T-helper 1 cell treated with Interleukin-12 subunit alpha and Interleukin-12 subunit beta and Interleukin-4 antibody, amounts not matched to agents 30 μg/mL and 1 μg/mL, for 36 hours (primary cell): Measurements from ENCODE around the gene SPATC1L.

Experiments used
- H3K27ac Mint-ChIP-seq: one replicate; pipeline ENCODE4 v1.8.0; 2021; ENCODE audit warnings: mild to moderate bottlenecking, mixed read lengths
- H3K27me3 Mint-ChIP-seq: one replicate; pipeline ENCODE4 v1.8.0; 2021; ENCODE audit warnings: low read depth, mixed read lengths
- H3K36me3 Mint-ChIP-seq: one replicate; pipeline ENCODE4 v1.8.0; 2021; ENCODE audit warnings: low read depth, mixed read lengths
- H3K4me1 Mint-ChIP-seq: one replicate; pipeline ENCODE4 v1.8.0; 2021; ENCODE audit warnings: low read depth, mixed read lengths
- H3K4me3 Mint-ChIP-seq: one replicate; pipeline ENCODE4 v1.8.0; 2021; ENCODE audit warnings: mild to moderate bottlenecking, moderate library complexity, mixed read lengths
- H3K9me3 Mint-ChIP-seq: one replicate; pipeline ENCODE4 v1.8.0; 2021; ENCODE audit warnings: mixed read lengths

Gene SPATC1L

GRCh38 chr21:46139686-46140085 lies 44.6 kb downstream of the SPATC1L start:
- no peaks in the 10 kb centered on the region for H3K9me3 Mint-ChIP-seq
- H3K27me3 Mint-ChIP-seq, result no peaks in the 10 kb centered on the region
- no peak overlapping the region for H3K27ac Mint-ChIP-seq
- no peaks in the 10 kb centered on the region for H3K36me3 Mint-ChIP-seq
- no peak overlapping the region for H3K4me3 Mint-ChIP-seq
- H3K4me1 Mint-ChIP-seq, result peaks cover 6% of the 10 kb centered on the region

- no peaks in the 10 kb centered on the region for H3K9me3 Mint-ChIP-seq
- H3K27me3 Mint-ChIP-seq, result no peaks in the 10 kb centered on the region
- no peaks in the 10 kb centered on the region for H3K36me3 Mint-ChIP-seq
- H3K27ac Mint-ChIP-seq, result no peak overlapping the region
- no peaks in the 10 kb centered on the region for H3K4me1 Mint-ChIP-seq
- H3K4me3 Mint-ChIP-seq, result no peak overlapping the region
These were observed 45.8 kb downstream of the SPATC1L start for GRCh38 chr21:46138383-46138970.

- H3K4me3 Mint-ChIP-seq, result no peak overlapping the region
- no peaks in the 10 kb centered on the region for H3K36me3 Mint-ChIP-seq
- H3K27ac Mint-ChIP-seq, result no peak overlapping the region
- H3K27me3 Mint-ChIP-seq, result no peaks in the 10 kb centered on the region
- no peaks in the 10 kb centered on the region for H3K9me3 Mint-ChIP-seq
- no peaks in the 10 kb centered on the region for H3K4me1 Mint-ChIP-seq
These were observed 46.4 kb downstream of the SPATC1L start for GRCh38 chr21:46137908-46138307.

GRCh38 chr21:46136739-46137349 lies 47.4 kb downstream of the SPATC1L start:
- H3K27ac Mint-ChIP-seq, result no peak overlapping the region
- H3K27me3 Mint-ChIP-seq, result no peaks in the 10 kb centered on the region
- no peak overlapping the region for H3K4me3 Mint-ChIP-seq
- no peaks in the 10 kb centered on the region for H3K36me3 Mint-ChIP-seq
- no peaks in the 10 kb centered on the region for H3K9me3 Mint-ChIP-seq
- no peaks in the 10 kb centered on the region for H3K4me1 Mint-ChIP-seq

- no peaks in the 10 kb centered on the region for H3K9me3 Mint-ChIP-seq
- H3K4me1 Mint-ChIP-seq, result no peaks in the 10 kb centered on the region
- H3K27ac Mint-ChIP-seq, result no peak overlapping the region
- H3K4me3 Mint-ChIP-seq, result no peak overlapping the region
- no peaks in the 10 kb centered on the region for H3K36me3 Mint-ChIP-seq
- no peaks in the 10 kb centered on the region for H3K27me3 Mint-ChIP-seq
These were observed 48.4 kb downstream of the SPATC1L start for GRCh38 chr21:46135782-46136395.

GRCh38 chr21:46131838-46132651 lies 52.2 kb downstream of the SPATC1L start:
- Mint-ChIP-seq H3K27me3 (no peaks in the 10 kb centered on the region), H3K27ac (no peak overlapping the region), H3K9me3 (no peaks in the 10 kb centered on the region), H3K36me3 (no peaks in the 10 kb centered on the region), H3K4me3 (no peak overlapping the region), H3K4me1 (no peaks in the 10 kb centered on the region)

- Mint-ChIP-seq H3K36me3 (no peaks in the 10 kb centered on the region), H3K27ac (no peak overlapping the region)
These were observed 52.7 kb downstream of the SPATC1L start for GRCh38 chr21:46131588-46131837.

GRCh38 chr21:46130831-46131587 lies 53.2 kb downstream of the SPATC1L start:
- Mint-ChIP-seq H3K27ac (no peak overlapping the region), H3K9me3 (no peaks in the 10 kb centered on the region), H3K4me1 (no peaks in the 10 kb centered on the region), H3K27me3 (no peaks in the 10 kb centered on the region), H3K4me3 (no peak overlapping the region), H3K36me3 (no peaks in the 10 kb centered on the region)

More at GRCh38 chr21:46131588-46131837, 52.7 kb downstream of the SPATC1L start:
- Mint-ChIP-seq H3K4me3 (no peak overlapping the region), H3K9me3 (no peaks in the 10 kb centered on the region), H3K4me1 (no peaks in the 10 kb centered on the region), H3K27me3 (no peaks in the 10 kb centered on the region)

GRCh38 chr21:46129846-46130651 lies 54.2 kb downstream of the SPATC1L start:
- no peak overlapping the region for H3K4me3 Mint-ChIP-seq
- no peaks in the 10 kb centered on the region for H3K36me3 Mint-ChIP-seq
- no peaks in the 10 kb centered on the region for H3K4me1 Mint-ChIP-seq
- H3K27me3 Mint-ChIP-seq, result no peaks in the 10 kb centered on the region
- no peaks in the 10 kb centered on the region for H3K9me3 Mint-ChIP-seq
- no peak overlapping the region for H3K27ac Mint-ChIP-seq

GRCh38 chr21:46128933-46129571 lies 55.2 kb downstream of the SPATC1L start:
- H3K36me3 Mint-ChIP-seq, result no peaks in the 10 kb centered on the region
- no peak overlapping the region for H3K27ac Mint-ChIP-seq
- H3K9me3 Mint-ChIP-seq, result no peaks in the 10 kb centered on the region
- no peak overlapping the region for H3K4me3 Mint-ChIP-seq
- H3K27me3 Mint-ChIP-seq, result no peaks in the 10 kb centered on the region
- H3K4me1 Mint-ChIP-seq, result no peaks in the 10 kb centered on the region

GRCh38 chr21:46128106-46128932 lies 55.9 kb downstream of the SPATC1L start:
- Mint-ChIP-seq H3K27ac (no peak overlapping the region), H3K4me3 (no peak overlapping the region), H3K36me3 (no peaks in the 10 kb centered on the region), H3K9me3 (no peaks in the 10 kb centered on the region), H3K4me1 (no peaks in the 10 kb centered on the region), H3K27me3 (no peaks in the 10 kb centered on the region)

GRCh38 chr21:46127239-46128105 lies 56.8 kb downstream of the SPATC1L start:
- no peaks in the 10 kb centered on the region for H3K4me1 Mint-ChIP-seq
- no peaks in the 10 kb centered on the region for H3K36me3 Mint-ChIP-seq
- H3K27me3 Mint-ChIP-seq, result no peaks in the 10 kb centered on the region
- no peaks in the 10 kb centered on the region for H3K9me3 Mint-ChIP-seq
- H3K27ac Mint-ChIP-seq, result no peak overlapping the region
- H3K4me3 Mint-ChIP-seq, result no peak overlapping the region
